ENCODE results near the gene HAAO.
A peak's percentile ranks its signal among the peaks of the same experiment; 100 is the strongest.

Gene HAAO

GRCh38 chr2:42795275-42795674 lies 2.9 kb upstream of the HAAO start:
- TF ChIP-seq SPI1 (IDR thresholded peaks at IDR 0.05; ENCODE audit: borderline replicate concordance, low read depth) (no peak), GABPA (IDR thresholded peaks at IDR 0.05; ENCODE audit: low read depth) (no peak), CTCF (IDR thresholded peaks at IDR 0.05; ENCODE audit: insufficient read depth, low read length) (no peak)
- no peak for DNase-seq (ENCODE audit: low read depth in 1 of 2, low spot score in 1 of 2)
- H3K27ac ChIP-seq (replicated peaks): no peak overlapping the region
- no peaks in the 10 kb centered on the region for H3K27me3 ChIP-seq (ENCODE audit: insufficient read depth, poor library complexity, severe bottlenecking)
- no peak overlapping the region for H3K4me3 ChIP-seq (replicated peaks; ENCODE audit: insufficient read depth, low read length)

GRCh38 chr2:42794271-42795046 lies 2.1 kb upstream of the HAAO start:
- DNase-seq (ENCODE audit: low read depth in 1 of 2, low spot score in 1 of 2): no peak
- H3K4me3 ChIP-seq (replicated peaks; ENCODE audit: insufficient read depth, low read length): no peak overlapping the region
- no peak overlapping the region for H3K27ac ChIP-seq (replicated peaks)
- no peaks in the 10 kb centered on the region for H3K27me3 ChIP-seq (ENCODE audit: insufficient read depth, poor library complexity, severe bottlenecking)
- no peak for TF ChIP-seq GABPA (IDR thresholded peaks at IDR 0.05; ENCODE audit: low read depth)
- no peak for TF ChIP-seq SPI1 (IDR thresholded peaks at IDR 0.05; ENCODE audit: borderline replicate concordance, low read depth)
- TF ChIP-seq POLR2AphosphoS5 (IDR thresholded peaks at IDR 0.05; ENCODE audit: low read depth): no peak
- TF ChIP-seq CTCF (IDR thresholded peaks at IDR 0.05; ENCODE audit: insufficient read depth, low read length): no peak
- no peak for TF ChIP-seq REST (IDR thresholded peaks at IDR 0.05; ENCODE audit: insufficient replicate concordance, low read depth)

- peak overlapping the region; percentile 52 for H3K4me3 ChIP-seq (replicated peaks; ENCODE audit: insufficient read depth, low read length)
- TF ChIP-seq SPI1 (IDR thresholded peaks at IDR 0.05; ENCODE audit: borderline replicate concordance, low read depth) (no peak), CTCF (IDR thresholded peaks at IDR 0.05; ENCODE audit: insufficient read depth, low read length) (no peak), REST (IDR thresholded peaks at IDR 0.05; ENCODE audit: insufficient replicate concordance, low read depth) (no peak), POLR2AphosphoS5 (IDR thresholded peaks at IDR 0.05; ENCODE audit: low read depth) (no peak), GABPA (IDR thresholded peaks at IDR 0.05; ENCODE audit: low read depth) (no peak)
- no peak overlapping the region for H3K27ac ChIP-seq (replicated peaks)
- no peak for DNase-seq (ENCODE audit: low read depth in 1 of 2, low spot score in 1 of 2)
- H3K27me3 ChIP-seq (ENCODE audit: insufficient read depth, poor library complexity, severe bottlenecking): no peaks in the 10 kb centered on the region
Observed at GRCh38 chr2:42793334-42794270, 1.2 kb upstream of the HAAO start.

Data from HL-60 (cell line).